ENCODE data around the gene NEDD4L.

GRCh38 chr18:58026395-58026794, 17.6 kb upstream of the NEDD4L start:
- TF ChIP-seq ZNF274 (IDR thresholded peaks at IDR 0.05; ENCODE audit: low read depth, low read length) = no peak
- no peak for TF ChIP-seq YY1 (IDR thresholded peaks at IDR 0.05; ENCODE audit: insufficient read depth, insufficient read length)

Data from NT2/D1 (cell line).